SH-SY5Y (cell line): ENCODE data around the gene DNAJC21.

Experiments
- GATA2 ChIP-seq: IDR thresholded peaks from 2 replicates; pipeline ENCODE4 v1.6.1; 2011; ENCODE audit warnings: mild to moderate bottlenecking, low read depth, low read length
- GATA3 ChIP-seq: IDR thresholded peaks from 2 replicates; pipeline ENCODE4 v1.6.1; 2011; ENCODE audit warnings: low read depth, mild to moderate bottlenecking, low read length, moderate library complexity

DNA sequence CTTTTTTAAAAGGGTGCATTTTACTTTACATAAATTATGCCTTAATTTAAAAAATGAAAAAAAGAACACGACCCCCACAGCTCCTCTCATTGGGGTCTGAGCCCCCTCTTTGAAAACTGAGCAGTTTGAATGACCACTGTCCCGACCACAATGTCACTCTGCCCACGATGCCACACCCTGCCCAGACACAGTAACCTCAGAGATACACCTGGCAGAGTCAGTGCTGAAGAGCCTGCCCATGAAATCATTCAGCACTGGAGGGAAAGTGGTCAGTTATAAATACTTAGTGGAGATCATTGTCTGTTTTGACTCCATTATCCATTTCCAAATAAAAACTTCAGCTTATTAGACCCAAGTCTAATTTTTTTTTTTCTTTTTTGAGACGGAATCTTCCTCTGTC lies 49.3 kb downstream of the DNAJC21 start:
- TF ChIP-seq GATA2 (no peak), GATA3 (no peak)
